ENCODE results near the gene PLCB4.

DNA sequence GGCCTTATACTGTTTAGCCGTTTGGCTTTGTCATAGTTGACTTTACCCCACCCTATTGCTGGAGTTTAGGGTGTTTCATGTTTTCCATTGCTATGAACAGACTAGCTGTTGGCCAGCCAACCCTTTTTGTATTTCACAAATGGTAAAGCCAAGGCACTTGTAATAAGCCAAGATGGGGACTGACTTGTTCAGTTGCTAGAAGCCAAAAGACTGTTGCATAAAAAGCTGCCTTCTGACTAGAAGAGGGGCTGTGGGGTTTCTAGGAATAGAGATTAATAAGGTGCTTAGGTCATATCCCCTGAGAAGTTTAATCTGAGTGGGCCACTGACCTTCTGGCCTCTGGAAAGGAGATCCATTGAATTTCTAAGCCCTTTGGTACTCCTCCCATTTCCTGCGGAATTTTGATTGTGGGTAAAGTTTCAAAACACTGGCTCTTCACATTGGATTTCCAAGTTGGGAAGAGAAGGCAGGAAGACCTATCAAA, 211.1 kb downstream of the PLCB4 start:
- TF ChIP-seq CTCF (IDR thresholded peaks at IDR 0.05) (no peak), POLR2A (IDR thresholded peaks at IDR 0.05) (no peak)
